Stimulated activated CD4-positive, alpha-beta T cell treated with anti-CD3 and anti-CD28 coated beads, TNF-alpha, amount 100 ng/mL, for 48 hours (primary cell): ENCODE data around the gene NAA40.

ENCODE experiments used
- DNase-seq, 3 donors: peaks; one replicate each; pipeline ENCODE4 v3.0.0-alpha.2; 2020; ENCODE audit warnings: low read depth in 3 of 3

NAA40 gene

DNA sequence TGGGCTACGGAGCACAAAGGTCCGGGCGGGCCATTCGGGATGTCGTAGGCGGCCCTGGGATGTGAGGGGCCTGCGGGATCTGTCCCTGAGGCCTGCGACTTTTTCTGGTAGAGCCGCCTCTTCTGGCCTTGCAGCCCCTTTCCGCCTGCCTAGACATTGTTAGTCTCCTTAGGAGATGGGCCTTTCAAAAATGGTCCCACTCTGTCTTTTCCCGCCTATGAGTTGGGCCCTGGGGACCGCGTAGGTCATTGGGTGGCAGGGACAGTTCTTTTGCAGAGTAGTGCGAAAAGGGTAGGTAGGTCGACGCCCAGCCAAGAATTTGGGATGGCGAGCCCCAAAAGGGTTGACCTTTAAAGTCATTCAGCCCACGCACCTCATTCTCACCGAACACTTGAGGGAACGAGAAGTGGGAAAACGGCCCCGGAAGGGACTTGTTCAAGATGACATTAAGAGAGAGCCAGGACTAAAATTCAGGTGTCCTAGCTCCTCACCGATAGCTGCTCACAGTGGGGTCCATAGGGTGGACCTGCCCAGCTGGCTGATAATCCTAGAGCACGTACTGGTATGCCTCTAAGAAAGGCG lies 48.2 kb downstream of the NAA40 start:
- DNase-seq = no peak

DNA sequence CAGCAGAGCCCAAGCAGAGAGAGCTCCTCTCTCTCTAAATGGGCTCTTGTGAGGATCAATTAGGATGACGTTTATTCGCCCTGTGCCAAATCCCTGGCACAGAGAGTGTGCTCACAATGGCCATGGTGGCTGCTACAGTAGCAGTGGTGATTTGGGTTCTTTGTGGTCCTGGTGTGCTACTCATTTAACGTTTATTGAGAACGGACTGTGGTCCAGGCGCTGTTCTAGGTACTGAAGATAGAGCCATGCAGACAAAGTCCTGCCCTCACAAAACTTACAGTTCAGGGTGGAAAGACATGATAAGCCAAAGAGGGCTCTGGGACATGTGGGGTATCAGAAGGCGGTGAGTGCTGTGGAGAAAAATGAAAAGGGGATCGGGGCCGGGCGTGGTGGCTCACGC lies 52.8 kb downstream of the NAA40 start:
- no peak for DNase-seq

DNA sequence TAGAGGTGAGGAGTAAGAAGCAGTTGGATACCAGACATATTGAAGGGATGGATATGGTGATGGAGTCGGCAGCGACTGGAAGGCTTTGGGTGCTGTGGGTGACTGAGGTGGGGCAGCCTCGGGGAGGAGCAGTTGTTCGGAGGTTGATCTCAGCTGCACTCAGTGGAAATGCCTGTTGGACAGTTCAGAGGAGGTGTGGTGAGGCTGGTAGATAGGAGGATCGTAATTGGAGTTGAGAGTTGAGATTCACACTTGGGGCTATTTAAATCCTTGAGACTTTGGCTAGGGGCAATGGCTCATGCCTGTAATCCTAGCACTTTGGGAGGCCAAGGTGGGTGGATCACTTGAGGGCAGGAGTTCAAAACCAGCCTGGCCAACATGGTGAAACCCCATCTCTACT lies 54.3 kb downstream of the NAA40 start:
- DNase-seq = no peak

DNA sequence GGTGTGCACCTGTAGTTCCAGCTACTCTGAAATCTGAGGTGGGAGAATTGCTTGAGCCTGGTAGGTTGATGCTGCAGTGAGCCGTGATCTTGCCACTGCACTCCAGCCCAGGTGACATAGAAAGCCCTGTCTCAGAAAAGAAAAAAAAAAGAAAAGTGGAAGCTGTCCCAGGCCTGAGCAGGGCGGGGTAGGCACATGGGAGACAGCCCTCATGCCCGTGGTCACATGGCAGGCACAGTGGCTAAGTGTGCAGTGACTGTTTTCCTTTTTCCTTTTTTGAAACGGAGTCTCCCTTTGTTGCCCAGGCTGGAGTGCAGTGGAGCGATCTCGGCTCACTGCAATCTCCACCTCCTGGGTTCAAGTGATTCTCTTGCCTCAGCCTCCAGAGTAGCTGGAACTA lies 55.2 kb downstream of the NAA40 start:
- DNase-seq = no peak

DNA sequence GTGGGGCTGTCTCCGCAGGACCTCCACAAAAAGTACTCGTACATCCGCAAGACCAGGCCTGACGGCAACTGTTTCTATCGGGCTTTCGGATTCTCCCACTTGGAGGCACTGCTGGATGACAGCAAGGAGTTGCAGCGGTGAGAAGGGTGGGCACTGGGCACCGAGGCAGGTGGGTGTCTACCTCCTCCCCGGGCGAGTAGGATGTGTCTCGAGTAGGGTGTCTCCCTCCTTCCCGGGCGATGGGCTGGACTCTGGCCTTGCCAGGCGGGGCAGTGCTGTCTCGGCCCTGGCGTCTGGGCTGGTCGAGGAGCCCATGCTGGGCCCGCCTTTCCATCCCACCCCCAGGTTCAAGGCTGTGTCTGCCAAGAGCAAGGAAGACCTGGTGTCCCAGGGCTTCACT lies 57.7 kb downstream of the NAA40 start:
- DNase-seq = no peak

DNA sequence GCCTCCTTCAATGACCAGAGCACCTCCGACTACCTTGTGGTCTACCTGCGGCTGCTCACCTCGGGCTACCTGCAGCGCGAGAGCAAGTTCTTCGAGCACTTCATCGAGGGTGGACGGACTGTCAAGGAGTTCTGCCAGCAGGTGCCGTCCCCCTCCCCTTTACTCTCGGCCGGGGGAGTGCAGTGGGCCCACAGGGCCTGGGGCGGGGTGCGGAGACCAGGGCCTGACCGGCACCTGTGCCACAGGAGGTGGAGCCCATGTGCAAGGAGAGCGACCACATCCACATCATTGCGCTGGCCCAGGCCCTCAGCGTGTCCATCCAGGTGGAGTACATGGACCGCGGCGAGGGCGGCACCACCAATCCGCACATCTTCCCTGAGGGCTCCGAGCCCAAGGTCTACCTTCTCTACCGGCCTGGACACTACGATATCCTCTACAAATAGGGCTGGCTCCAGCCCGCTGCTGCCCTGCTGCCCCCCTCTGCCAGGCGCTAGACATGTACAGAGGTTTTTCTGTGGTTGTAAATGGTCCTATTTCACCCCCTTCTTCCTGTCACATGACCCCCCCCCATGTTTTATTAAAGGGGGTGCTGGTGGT lies 58.4 kb downstream of the NAA40 start:
- no peak for DNase-seq

DNA sequence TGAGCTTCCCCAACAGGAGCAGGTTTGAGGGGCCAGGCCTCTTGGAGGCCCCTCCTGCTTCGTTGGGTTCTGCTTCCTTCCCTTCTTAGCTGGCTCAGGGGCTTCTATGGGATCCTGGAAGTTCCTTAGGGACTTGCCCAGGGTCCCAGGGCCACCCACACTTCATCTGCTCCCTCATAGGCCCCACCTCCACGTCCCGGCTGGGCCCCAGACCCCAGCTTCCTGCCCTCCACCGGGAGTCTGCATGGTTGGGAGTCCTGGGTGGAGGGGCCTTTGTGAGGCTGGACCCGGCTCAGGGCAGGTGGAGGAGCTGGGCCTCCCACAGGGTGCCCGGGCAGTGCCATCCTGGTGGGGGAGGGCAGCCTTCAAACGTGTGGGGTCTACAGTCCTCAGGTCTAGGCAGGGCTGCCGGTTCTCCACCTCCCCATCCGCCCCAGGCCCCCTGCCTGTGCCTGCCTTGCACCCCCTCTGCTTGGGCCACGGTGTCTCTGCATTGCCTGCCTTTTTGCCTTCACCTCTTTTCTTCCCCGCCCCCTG lies 59.1 kb downstream of the NAA40 start:
- no peak for DNase-seq

DNA sequence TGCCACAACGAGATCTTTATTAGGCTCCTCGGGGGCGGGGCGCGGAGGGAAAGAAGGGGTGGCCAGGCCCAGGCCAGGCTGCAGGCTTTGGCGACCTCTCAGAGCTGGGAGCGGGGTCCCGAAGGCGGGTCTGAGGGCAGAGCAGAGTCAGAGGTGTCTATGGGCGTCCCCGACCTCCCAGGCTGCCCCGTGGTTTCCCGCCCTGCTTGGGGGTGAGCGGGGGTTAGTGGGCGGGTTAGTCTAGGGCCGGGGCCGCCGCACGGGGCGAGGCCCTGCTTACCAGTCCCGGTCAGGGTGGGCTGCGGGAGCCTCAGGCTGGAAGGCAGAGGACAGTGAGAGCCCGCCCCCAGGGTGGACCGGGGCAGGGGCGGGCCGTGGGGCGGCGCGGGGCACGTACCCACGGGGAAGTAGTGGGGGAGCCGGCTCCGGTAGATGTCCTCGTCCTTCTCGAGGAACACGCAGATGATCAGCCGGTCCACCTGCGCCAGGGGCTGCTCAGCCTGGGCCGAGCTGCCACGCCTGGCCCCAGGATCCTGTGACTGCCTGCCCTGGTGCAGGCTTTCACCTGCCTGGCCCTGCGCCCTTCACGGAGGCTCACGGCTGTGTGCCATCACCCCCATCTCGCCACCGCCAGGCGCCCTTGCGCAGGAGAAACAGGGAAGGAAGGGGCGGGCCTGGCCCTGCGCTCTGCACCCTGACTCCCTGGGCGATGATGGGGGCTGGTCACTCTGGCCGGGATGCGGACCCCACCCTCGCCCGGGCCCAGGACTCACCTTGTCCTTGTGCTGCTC lies 60.0 kb downstream of the NAA40 start:
- DNase-seq = no peak

DNA sequence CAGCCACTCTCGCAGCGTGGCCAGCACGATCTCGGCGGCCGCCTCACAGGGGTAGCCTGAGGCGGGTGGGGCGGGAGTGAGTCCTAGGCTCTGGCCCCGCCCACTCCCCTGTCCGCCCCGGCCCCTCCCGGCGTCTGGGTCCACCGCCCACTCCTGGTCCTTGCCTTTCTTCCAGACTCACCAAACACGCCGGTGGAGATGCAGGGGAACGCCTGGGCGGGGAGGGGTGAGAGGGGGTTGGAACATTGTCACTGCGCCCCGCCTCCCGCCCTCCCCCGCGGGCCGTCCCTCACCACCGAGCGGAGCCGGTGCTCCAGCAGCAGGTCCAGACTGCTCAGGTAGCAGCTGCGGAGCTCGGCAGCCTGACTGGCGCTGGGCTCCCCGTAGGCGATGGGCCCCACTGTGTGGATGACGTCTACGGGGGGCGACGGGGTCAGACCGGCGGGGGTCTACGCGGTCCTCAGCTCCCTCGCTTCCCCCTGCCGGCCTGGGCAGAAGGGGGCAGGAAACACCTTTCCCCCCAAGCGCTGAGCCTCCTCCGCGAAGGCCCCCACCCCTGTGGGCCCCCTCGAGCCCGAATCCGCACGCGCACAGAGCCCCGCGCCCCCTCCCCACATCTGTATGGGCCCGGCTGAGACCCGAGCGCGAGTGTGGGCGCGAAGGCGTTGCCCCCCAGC lies 60.7 kb downstream of the NAA40 start:
- peak in 2 of 3 donors; percentile 38 to 63 for DNase-seq

DNA sequence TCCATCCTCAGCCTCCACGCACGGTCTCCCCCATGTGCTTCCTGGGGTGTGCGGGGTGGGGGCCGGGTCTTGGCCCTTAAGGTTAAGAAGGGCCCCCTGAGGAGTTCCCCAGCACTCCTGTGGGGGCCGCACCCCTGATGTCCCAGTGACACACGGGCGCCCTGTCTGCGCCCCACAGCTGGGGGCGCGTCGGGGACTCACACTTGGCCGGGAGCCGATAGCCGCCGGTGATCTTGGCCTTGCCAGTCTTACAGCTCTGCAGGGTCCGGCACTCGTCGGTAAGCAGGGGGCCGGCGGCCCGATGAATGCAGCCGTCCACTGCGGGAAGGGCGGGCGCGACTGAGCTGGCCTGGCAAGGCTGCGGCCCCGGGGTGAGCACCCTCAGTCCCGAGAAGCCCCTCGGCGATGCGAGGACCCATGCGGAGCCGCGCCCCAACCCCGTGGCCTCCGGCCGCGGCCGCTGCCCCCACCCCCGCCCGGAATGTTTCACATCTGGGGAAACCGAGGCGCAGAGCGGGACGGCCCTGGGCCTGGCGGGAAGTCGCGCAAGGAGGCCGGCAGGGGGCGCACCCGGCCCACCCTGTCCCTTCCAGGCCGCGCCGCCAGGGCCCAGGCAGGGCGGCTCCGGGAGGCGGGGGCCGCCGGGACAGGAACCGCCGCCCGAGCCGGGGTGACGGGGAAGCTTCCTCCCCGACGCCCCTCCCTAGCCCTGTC lies 61.4 kb downstream of the NAA40 start:
- peak; percentile 38 to 64 (median 46) for DNase-seq

DNA sequence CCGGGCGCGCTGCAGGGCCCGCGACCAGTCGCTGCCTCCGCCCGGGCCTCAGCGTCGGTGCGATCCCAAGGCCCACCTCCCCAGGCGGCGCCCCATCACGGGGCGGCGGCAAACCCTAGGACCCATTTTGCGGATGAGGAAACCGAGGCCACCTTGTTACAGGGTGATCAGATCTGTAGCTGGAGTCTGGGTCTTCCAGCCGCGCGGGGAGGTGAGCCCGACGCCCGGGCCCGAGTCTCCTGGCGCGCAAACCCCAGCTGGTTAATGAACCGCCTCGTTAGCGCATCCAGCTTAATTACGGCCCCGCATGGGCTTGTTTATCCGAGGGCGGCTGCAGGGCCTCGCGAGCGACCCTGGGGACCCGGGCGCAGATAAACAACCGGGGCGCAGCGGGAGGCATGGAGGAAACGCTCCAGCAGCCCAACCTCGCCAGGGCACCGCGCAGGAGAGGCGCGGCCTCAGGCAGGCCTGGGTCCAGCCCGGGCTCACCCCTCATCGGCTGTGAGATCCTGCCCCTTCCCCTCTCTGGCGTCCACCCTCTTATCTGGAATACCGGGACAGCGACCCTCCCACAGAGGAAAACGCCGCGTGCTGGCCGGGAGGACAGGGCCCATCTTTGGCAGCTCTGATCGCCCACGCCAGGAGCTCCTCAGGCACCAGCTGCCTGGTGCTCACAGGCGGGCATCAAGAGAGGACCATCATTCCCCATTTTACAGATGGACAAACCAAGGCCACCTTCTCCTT lies 62.1 kb downstream of the NAA40 start:
- DNase-seq = no peak

DNA sequence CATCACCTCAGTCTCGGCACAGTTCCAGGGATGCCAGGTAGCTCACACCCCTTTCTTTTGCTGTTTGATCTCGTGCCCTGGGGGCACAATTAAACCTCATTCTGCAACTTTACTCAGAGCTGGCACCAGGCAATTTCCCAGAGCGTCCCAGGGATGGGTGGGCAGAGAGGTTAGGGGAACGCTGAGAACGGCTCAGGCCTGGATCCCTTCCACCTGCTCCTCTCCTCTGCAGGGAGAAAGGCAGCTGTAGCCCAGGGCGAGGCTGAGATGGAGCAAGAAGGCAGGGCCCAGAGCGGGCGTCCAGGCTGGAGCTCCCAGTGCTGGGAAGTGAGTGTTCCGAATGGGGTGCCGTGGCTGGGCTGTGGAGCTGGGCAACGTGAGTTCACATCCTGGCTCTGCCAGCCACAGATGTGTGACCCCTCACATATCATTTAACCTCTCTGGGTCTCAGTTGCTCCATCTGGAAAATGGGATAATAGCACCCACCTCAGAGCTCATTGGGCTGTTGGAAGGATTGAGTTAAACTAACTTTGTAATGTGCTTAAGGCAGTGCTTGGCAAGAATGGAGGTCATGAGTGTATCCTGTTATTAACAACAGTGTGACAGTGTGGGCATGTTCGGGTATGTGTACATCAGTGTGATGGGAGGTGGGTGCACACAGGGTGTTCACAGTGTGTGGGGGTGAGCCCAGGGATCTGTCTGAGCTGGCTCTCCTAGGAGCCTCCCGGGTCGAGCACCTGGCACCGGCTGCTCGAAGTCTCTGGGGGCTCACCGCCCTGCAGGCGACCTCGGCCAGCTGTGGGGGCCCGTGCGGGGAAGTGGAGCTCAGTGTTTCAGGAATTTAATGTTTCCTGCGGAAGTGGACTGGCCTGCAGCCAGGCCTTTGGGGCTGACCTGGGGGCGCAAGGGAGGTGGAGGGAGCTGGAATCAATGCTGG lies 63.0 kb downstream of the NAA40 start:
- DNase-seq = no peak

DNA sequence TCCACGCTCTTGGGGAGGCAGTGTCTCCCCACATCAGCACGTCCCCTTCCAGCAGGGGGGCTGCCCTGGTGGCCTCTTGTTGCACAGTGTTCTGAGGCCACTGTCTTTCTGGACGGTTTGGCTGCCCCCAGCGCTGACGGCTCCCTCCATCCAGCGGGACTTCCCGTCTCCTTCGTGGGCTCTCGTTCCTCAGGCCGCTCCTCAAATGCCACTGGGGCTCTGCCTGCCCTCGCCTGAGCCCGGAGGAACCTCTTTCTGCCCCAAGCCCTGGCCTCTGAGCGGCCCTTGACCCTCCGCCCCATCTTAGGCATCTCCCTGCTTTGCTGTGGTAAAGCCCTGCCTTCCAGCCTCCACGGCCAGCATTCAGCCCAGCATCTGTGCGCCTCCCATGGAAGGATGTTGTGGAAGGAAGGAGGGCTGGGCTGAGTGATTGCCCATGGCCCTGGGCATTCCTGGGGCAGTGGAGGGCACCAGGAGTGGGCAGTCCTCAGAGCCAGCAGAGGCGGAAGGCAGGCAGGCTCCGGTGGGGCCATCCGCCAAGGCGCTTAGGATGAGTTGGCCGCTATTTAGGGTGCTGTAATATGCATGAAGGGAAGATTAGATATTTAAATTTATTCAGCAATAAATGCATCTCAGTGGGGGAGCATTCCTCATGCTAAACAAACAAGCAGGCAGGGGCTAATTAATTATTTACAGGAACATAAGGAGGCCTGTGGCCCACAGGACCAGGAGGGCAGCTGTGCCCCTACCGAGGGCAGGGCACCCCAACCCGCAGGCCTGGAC lies 65.2 kb downstream of the NAA40 start:
- DNase-seq = no peak

DNA sequence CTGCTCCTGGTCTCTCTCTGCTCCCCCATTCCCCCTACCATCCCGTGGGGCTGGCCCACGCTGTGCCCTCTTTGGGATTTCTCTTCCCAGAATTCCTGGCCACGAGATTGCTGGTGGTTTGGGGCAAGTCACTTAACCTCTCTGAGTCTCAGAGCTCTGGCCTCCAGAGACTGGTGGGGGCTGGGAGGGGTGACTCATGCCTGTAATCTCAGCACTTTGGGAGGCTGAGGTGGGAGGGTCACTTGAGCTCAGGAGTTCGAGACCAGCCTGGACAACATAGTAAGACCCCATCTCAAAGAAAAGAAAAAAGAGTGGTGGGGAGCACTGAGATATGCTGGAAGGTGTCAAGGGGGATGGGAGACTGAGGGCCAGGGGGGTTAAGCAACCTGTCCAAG lies 65.8 kb downstream of the NAA40 start:
- DNase-seq = no peak

DNA sequence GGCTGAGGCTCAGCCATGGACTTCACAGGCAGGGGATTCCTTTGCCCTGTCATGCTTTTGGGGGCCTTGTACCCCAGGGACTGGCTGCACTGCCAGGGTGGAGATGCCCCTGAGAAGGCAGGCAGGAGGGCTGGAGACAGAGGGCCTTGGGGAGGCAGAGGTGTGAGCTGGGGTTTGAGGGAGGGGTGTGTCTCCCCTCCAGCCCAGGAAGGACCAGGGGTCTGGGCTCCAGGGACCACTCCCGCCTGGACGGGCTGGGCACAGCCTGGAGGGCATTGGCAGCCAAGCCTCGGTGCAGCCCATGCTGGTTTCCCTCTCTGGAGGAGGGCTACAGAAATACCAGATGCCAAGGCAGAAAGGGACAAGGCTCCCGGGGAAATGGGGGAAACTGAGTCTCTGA lies 66.9 kb downstream of the NAA40 start:
- DNase-seq = no peak

DNA sequence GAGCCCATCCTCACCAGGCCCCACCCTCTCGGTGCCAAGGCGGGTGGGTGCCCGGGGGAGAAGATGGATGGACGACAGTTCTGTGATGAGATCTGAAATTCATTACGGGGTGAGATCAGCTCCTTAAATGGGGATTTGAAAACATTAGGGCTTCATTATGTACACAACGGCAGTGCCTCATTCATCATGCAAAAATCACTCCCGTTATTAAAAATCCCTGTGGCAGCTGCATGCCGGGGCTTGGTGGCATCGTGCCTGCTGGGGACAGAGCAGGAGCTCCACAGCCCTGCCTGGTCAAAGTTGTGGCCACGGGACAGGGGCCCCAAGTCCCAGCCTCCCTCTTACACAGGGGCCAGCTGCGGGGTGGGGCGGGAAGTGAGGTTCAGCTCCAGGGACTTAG lies 67.6 kb downstream of the NAA40 start:
- DNase-seq = no peak
